Measurements from ENCODE around the gene PDLIM4. TPM values are rescaled to one million over a fixed set of nuclear protein-coding genes. Genes with fewer than 3 reads are reported as not detected.

Gene PDLIM4
- total RNA-seq, 1 experiment from 2014 or later = 7.6 TPM

DNA sequence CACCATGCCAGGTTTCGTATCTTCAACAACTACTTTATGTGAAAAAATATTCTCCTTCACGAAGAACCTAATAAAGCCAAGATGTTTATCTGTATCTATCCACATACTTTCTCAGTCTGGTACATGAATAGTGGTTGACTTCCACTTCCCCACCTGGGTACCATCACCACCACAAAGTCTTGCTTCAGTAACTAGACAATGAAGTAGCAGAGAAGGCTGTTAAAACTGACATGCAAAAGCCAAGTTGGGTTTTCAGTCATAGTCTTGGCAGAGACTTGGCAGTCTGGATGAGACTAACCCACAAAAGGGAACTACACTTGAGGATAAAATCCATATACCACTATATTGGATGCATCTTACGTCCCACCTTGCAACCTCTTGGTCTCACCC, 34.9 kb upstream of the PDLIM4 start:
- Histone ChIP-seq H3K79me2 (ENCODE audit: insufficient read depth, low read length) (no peaks in the 10 kb centered on the region), H3K4me2 (ENCODE audit: insufficient read depth, insufficient read length, low read length) (no peak overlapping the region), H3K27ac (ENCODE audit: insufficient read length, low read depth, low read length) (no peak overlapping the region), H4K20me1 (ENCODE audit: control insufficient read depth, insufficient read depth, insufficient read length) (no peaks in the 10 kb centered on the region), H3K4me1 (ENCODE audit: insufficient read depth, low read length) (no peaks in the 10 kb centered on the region; the same call in 1 of the 2 replicates), H3K9ac (ENCODE audit: extremely low read depth, insufficient read length, low read length) (no peak overlapping the region), H3K18ac (ENCODE audit: insufficient read length, low read depth, low read length) (no peak overlapping the region), H3K14ac (ENCODE audit: insufficient read depth, low read length) (no peak overlapping the region), H2BK120ac (ENCODE audit: low read depth, low read length, poor library complexity, severe bottlenecking) (no peak overlapping the region), H3K4ac (ENCODE audit: low read depth, low read length) (no peak overlapping the region), H2BK15ac (ENCODE audit: low read depth, low read length) (no peak overlapping the region), H2BK5ac (ENCODE audit: insufficient read length, low read length) (no peak overlapping the region), H3T11ph (ENCODE audit: low read length) (no peak overlapping the region), H4K8ac (replicated peaks; ENCODE audit: insufficient read length, low read depth, low read length) (no peak overlapping the region), H3K9me3 (ENCODE audit: control insufficient read depth, low read depth, low read length) (no peaks in the 10 kb centered on the region), H4K91ac (ENCODE audit: insufficient read length, low read depth, low read length) (no peak overlapping the region), H4K5ac (ENCODE audit: insufficient read length, low read depth, low read length) (no peak overlapping the region), H2BK12ac (ENCODE audit: insufficient read length, low read depth, low read length) (no peak overlapping the region), H3K23ac (ENCODE audit: insufficient read length, low read depth, low read length) (no peak overlapping the region), H3K27me3 (ENCODE audit: insufficient read depth, low read length) (peaks cover 5% of the 10 kb centered on the region; the same call in 1 of the 2 replicates), H2AK5ac (ENCODE audit: insufficient read length, low read length) (no peak overlapping the region), H3K79me1 (ENCODE audit: insufficient read depth, low read depth, low read length, poor library complexity, severe bottlenecking) (no peaks in the 10 kb centered on the region), H2AFZ (ENCODE audit: low read length) (no peak overlapping the region), H3K23me2 (ENCODE audit: insufficient read length, low read depth, low read length, poor library complexity, severe bottlenecking) (peaks cover 6% of the 10 kb centered on the region), H3K56ac (ENCODE audit: insufficient read length, low read depth, low read length) (no peak overlapping the region), H2BK20ac (ENCODE audit: low read depth, low read length, poor library complexity, severe bottlenecking) (no peak overlapping the region)
- Mint-ChIP-seq H3K4me1 (peaks cover 19 to 30% of the 10 kb centered on the region in 2 experiments), H3K27me3 (ENCODE audit: low read depth) (peaks cover 21% of the 10 kb centered on the region), H3K27ac (no peak overlapping the region), H3K36me3 (ENCODE audit: insufficient read depth in 1 of 3, low read depth in 3 of 3) (no peaks in the 10 kb centered on the region; a peak in 1 of 7 replicates), H3K4me3 (no peak overlapping the region), H3K9me3 (peaks cover 0 to 3% of the 10 kb centered on the region in 2 experiments; a peak in 1 of 5 replicates)
- DNase-seq = no peak
- no CpG with 5 or more reads among the region's 3 CpGs for WGBS (ENCODE audit: extremely low coverage, insufficient read length, low lambda C conversion rate)
- TF ChIP-seq, protein P1, sequence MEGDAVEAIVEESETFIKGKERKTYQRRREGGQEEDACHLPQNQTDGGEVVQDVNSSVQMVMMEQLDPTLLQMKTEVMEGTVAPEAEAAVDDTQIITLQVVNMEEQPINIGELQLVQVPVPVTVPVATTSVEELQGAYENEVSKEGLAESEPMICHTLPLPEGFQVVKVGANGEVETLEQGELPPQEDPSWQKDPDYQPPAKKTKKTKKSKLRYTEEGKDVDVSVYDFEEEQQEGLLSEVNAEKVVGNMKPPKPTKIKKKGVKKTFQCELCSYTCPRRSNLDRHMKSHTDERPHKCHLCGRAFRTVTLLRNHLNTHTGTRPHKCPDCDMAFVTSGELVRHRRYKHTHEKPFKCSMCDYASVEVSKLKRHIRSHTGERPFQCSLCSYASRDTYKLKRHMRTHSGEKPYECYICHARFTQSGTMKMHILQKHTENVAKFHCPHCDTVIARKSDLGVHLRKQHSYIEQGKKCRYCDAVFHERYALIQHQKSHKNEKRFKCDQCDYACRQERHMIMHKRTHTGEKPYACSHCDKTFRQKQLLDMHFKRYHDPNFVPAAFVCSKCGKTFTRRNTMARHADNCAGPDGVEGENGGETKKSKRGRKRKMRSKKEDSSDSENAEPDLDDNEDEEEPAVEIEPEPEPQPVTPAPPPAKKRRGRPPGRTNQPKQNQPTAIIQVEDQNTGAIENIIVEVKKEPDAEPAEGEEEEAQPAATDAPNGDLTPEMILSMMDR (conservative IDR thresholded peaks at IDR 0.05) = no peak

Data from H9 (cell line).